Measurements from ENCODE around the gene NT5DC2.

DNA sequence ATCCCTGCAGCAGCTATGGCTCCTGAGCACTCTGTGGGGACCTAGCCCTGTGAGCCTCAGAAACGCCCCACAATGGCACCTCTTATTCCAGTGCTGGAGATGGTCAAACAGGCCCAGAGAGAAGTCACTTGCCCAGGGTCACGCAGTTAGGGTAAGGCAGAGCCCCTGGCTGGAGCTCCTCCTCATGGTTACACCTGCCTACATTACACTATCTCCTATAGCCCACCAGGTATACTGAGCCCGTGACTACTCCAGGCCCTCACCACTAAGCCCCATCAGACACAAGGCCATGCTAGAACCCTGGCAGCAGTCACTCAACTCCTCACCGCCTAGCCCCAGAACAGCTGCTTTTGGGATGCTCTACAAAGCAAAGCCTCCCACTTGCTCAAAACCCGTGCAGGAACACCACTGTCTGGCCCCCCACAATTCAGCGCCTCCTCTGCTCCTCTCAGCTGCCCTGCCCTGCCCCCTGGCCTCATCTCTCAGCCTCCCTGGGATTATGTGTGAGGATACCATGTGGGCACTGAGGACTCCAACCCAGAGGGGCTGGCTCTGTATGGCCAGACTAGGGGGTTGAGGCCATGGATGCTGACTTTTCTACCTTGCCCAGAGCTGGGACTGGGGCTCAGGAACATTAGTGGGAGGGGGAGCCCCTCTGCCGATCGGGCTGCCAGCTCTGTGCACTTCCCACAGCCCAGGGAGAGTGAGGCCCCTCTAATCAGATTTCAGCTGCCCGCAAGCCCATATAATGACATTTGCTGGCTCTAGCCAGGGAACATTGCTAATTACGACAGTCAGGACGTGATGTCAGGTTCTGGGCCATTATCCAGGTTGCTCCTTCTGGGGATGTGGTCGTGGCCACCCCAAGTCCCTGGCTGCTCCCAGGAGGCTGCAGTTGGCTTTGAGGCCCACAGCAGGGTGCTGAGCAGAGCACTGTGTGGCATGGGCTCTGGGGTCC is 4.0 kb downstream of the NT5DC2 start:
- TF ChIP-seq POLR2AphosphoS5 (IDR thresholded peaks at IDR 0.05): no peak
- TF ChIP-seq, protein P1, sequence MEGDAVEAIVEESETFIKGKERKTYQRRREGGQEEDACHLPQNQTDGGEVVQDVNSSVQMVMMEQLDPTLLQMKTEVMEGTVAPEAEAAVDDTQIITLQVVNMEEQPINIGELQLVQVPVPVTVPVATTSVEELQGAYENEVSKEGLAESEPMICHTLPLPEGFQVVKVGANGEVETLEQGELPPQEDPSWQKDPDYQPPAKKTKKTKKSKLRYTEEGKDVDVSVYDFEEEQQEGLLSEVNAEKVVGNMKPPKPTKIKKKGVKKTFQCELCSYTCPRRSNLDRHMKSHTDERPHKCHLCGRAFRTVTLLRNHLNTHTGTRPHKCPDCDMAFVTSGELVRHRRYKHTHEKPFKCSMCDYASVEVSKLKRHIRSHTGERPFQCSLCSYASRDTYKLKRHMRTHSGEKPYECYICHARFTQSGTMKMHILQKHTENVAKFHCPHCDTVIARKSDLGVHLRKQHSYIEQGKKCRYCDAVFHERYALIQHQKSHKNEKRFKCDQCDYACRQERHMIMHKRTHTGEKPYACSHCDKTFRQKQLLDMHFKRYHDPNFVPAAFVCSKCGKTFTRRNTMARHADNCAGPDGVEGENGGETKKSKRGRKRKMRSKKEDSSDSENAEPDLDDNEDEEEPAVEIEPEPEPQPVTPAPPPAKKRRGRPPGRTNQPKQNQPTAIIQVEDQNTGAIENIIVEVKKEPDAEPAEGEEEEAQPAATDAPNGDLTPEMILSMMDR (IDR thresholded peaks at IDR 0.05): no peak

Data from suprapubic skin (tissue), 3 donors.